Cardiac muscle cell (in vitro differentiated cells and primary cell): ENCODE data around the gene ZBTB3. TPM values are rescaled to one million over a fixed set of nuclear protein-coding genes. Genes with fewer than 3 reads are reported as not detected.

ENCODE experiments used
- DNase-seq, 2 donors: peaks; one replicate each; pipeline versions ENCODE4 v3.0.0 to v3.0.0-alpha.2; 2010 to 2017; ENCODE audit warnings: low read depth in 1 of 2, low spot score in 1 of 2
- H3K27ac ChIP-seq: fragments of 200-600 bp; sonication (generic); 2 replicates; pipeline ENCODE4 v1.5.1; 2016
- H3K27me3 ChIP-seq: fragments of 200-600 bp; sonication (generic); 2 replicates; pipeline ENCODE4 v1.6.0; 2016; ENCODE audit warnings: control low read depth
- H3K36me3 ChIP-seq: fragments of 200-600 bp; sonication (generic); 2 replicates; pipeline ENCODE4 v1.5.1; 2016; ENCODE audit warnings: control low read depth
- H3K4me1 ChIP-seq: fragments of 200-600 bp; sonication (generic); 2 replicates; pipeline ENCODE4 v1.8.1; 2017; ENCODE audit warnings: low read depth, mild to moderate bottlenecking, mixed run types
- H3K4me3 ChIP-seq: fragments of 200-600 bp; sonication (generic); 2 replicates; pipeline ENCODE4 v1.5.1; 2016; ENCODE audit warnings: mild to moderate bottlenecking
- H3K9me3 ChIP-seq: fragments of 200-600 bp; sonication (generic); 2 replicates; pipeline ENCODE4 v1.5.1; 2017; ENCODE audit warnings: low read depth, mild to moderate bottlenecking, control low read depth
- polyA plus RNA-seq: library from polyadenylated mRNA; unstranded; fragments of >200 nt; fragmentation: Nextera tagmentation; extraction: Ambion mirVana; gene quantifications from 2 replicates; pipeline ENCODE4 v1.2.1, GENCODE V29; 2016
- total RNA-seq: library from RNA; depleted of rRNA; stranded (reverse); fragments of >200 nt; gene quantifications from 2 replicates; pipeline ENCODE4 v1.2.3, GENCODE V29; 2016
- TF ChIP-seq, protein P1 (sequence below): IDR thresholded peaks from 2 replicates; pipeline ENCODE4 v1.5.1; 2012; ENCODE audit warnings: low read depth, mild to moderate bottlenecking, low read length

ZBTB3 gene
- total and polyA plus RNA-seq, 2 experiments from 2014 or later: 10.4 to 14.3 TPM

DNA sequence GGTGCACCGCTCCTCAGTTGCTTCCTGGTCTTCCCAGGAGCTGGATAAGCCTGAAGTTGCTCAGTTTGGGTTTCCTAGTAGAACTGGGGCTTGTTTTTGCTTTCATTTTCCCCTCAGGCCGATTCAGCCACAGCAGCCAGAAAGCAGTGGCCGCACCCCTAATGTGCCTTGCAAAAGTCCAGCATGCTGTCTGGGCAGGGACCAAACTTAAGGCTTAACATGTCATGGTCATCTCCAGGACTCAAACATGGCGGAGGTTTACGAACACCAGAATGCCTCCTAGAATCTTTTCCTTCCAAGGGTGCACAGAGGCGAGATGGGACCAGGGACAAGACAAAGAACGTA, 44.0 kb downstream of the ZBTB3 start:
- TF ChIP-seq, protein P1, sequence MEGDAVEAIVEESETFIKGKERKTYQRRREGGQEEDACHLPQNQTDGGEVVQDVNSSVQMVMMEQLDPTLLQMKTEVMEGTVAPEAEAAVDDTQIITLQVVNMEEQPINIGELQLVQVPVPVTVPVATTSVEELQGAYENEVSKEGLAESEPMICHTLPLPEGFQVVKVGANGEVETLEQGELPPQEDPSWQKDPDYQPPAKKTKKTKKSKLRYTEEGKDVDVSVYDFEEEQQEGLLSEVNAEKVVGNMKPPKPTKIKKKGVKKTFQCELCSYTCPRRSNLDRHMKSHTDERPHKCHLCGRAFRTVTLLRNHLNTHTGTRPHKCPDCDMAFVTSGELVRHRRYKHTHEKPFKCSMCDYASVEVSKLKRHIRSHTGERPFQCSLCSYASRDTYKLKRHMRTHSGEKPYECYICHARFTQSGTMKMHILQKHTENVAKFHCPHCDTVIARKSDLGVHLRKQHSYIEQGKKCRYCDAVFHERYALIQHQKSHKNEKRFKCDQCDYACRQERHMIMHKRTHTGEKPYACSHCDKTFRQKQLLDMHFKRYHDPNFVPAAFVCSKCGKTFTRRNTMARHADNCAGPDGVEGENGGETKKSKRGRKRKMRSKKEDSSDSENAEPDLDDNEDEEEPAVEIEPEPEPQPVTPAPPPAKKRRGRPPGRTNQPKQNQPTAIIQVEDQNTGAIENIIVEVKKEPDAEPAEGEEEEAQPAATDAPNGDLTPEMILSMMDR: no peak
- Histone ChIP-seq H3K27ac (peak overlapping the region; percentile 99), H3K27me3 (no peaks in the 10 kb centered on the region), H3K4me3 (peak overlapping the region; percentile 32), H3K4me1 (peaks cover 25% of the 10 kb centered on the region), H3K9me3 (no peaks in the 10 kb centered on the region), H3K36me3 (peaks cover 32% of the 10 kb centered on the region)
- peak in 1 of 2 donors; percentile 48 for DNase-seq

DNA sequence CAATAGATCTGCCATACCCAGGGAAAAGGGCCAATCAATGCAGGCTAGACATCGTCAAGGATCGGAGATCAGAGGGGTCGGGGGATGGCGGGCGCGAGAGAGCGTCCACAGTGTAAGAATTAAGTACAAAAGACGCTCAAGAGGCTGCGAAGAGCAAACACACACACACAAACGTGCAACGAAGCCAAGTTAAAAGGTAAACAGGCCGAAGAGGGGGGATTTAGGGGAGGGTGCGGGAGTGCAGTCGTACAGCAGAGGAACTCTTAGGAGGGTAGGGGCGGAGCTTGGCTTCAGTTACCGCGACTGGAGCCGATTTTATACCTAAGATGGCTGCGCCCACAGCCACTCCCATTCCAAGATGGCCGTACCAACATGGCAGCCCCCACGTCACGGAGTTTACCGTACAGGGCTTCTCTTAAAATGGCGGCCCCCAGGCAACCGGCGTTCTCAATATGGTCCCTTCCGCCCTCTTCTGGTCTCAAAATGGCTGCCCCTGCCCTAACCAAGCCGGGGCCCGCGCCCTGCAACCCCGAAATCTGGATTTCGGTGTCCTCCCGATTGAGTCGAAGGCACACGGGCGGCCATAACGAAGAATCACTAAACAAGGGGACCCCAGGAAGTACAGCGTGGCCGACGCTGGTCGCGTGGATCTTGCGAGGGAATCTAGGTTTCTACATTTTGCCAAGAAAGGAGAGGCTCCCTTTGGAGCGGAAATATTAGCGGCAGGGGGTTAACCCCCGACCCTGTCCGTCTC, 44.5 kb downstream of the ZBTB3 start:
- TF ChIP-seq, protein P1: no peak
- H3K27ac ChIP-seq: peak overlapping the region; percentile 99
- H3K4me3 ChIP-seq: peak overlapping the region; percentile 32

DNA sequence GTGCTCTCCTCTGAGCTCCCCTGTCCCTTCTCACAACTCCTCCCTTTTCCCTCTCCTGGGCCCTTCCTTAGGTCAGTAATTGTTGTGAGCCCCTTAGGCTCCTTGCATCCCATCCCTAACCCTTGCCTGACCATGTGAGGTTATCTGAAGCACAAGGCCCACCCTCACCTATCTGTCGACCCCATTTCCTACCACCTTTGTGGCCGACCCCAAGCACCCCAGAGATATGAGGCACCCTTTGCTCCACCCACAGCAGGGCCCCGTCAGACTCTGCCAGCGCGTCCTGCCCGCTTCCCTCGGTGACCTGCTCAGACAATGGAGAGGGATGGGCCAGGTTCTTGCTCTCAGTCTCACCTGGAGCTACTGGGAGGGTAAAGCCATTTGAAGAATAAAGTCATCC, 45.2 kb downstream of the ZBTB3 start:
- Histone ChIP-seq H3K4me3 (peak overlapping the region; percentile 32), H3K36me3 (peaks cover 20% of the 10 kb centered on the region), H3K9me3 (no peaks in the 10 kb centered on the region), H3K4me1 (peaks cover 25% of the 10 kb centered on the region), H3K27ac (peak overlapping the region; percentile 99), H3K27me3 (no peaks in the 10 kb centered on the region)
- TF ChIP-seq, protein P1: no peak
- DNase-seq: no peak

More for the DNA sequence above, 44.5 kb downstream of the ZBTB3 start:
- peak; percentile 99 for DNase-seq
- Histone ChIP-seq H3K9me3 (no peaks in the 10 kb centered on the region), H3K4me1 (peaks cover 25% of the 10 kb centered on the region), H3K27me3 (no peaks in the 10 kb centered on the region), H3K36me3 (peaks cover 27% of the 10 kb centered on the region)

DNA sequence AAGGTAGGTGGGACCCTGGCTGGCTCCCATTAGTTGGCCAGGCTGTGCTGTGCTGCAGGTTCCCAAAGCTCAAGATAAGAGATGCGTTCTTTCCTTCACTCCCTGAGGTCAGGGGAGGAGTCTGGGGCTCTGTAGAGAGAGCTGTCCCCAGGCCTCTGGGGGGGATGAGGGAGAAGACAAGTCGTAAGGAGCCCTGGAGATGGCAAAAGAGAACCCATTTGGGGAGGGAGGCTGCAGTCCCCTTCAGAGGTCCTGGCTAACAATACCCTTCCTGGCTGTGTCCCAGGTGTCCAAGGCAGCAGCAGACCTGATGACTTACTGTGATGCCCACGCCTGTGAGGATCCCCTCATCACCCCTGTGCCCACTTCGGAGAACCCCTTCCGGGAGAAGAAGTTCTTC, 45.6 kb downstream of the ZBTB3 start:
- H3K27ac ChIP-seq: peak overlapping the region; percentile 99
- peaks cover 19% of the 10 kb centered on the region for H3K36me3 ChIP-seq

DNA sequence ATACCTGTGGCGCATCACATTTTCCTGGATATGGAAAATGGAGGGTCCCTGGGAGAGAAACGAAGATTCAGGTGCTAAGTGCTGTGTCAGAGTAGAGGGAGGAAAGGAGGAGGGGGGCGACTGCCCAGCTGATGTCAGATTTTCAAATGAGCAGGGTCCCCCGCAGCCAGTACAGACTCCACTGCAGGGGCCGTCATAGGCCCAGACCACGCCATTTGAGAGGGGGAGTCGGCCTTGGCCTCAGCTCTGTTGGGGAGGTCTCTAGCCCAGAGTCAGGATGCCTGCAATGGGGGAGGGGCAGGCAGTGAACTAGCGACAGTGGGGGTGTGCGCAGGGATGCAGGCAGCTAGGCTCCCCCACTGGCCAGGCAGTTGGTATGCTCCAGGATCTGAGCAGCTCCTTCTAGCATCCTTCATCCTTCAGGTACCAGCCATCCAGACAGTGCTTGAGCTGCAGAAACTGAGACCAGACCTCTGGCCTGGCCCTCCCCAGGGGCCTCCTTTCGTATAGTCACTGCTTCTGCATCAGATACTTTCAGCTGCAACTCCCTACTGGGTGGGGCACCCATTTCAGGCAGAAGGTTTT, 46.6 kb downstream of the ZBTB3 start, which contains the start of the genes BSCL2 and GNG3:
Gene BSCL2 (minus strand): TSS at position 148 of the 585 bp plus-strand sequence. CDS start 229 bp downstream, outside the sequence.
Gene GNG3 (plus strand): TSS at position 400 of the 585 bp plus-strand sequence. CDS start 620 bp downstream, outside the sequence.
- Histone ChIP-seq H3K4me3 (peak within 1 kb of the TSS; percentile 41), H3K27ac (peak within 1 kb of the TSS; percentile 99)
- peak in 1 of 2 donors; percentile 90 for DNase-seq

More for the DNA sequence above, 45.6 kb downstream of the ZBTB3 start:
- H3K4me3 ChIP-seq: peak overlapping the region; percentile 32
- H3K4me1 ChIP-seq: peaks cover 25% of the 10 kb centered on the region
- no peaks in the 10 kb centered on the region for H3K9me3 ChIP-seq
- TF ChIP-seq, protein P1: no peak
- DNase-seq: no peak
- H3K27me3 ChIP-seq: no peaks in the 10 kb centered on the region

More for the DNA sequence above, 46.6 kb downstream of the ZBTB3 start, which contains the start of the genes BSCL2 and GNG3:
- peaks cover 25% of the 10 kb centered on the region for H3K4me1 ChIP-seq
- H3K27me3 ChIP-seq: no peaks in the 10 kb centered on the region
- TF ChIP-seq, protein P1: no peak
- H3K36me3 ChIP-seq: peaks cover 8% of the 10 kb centered on the region
- no peaks in the 10 kb centered on the region for H3K9me3 ChIP-seq
